Measurements from ENCODE around the gene TMBIM6. TPM values are rescaled to one million over a fixed set of nuclear protein-coding genes. Genes with fewer than 3 reads are reported as not detected.
A peak's percentile ranks its signal among the peaks of the same experiment; 100 is the strongest.

Gene TMBIM6
- total and polyA plus RNA-seq, 9 of the 15 experiments (the other 6 are each of a cell fraction or from before 2014, with no cell fraction given): 147 to 1,288 (median 352) TPM

DNA sequence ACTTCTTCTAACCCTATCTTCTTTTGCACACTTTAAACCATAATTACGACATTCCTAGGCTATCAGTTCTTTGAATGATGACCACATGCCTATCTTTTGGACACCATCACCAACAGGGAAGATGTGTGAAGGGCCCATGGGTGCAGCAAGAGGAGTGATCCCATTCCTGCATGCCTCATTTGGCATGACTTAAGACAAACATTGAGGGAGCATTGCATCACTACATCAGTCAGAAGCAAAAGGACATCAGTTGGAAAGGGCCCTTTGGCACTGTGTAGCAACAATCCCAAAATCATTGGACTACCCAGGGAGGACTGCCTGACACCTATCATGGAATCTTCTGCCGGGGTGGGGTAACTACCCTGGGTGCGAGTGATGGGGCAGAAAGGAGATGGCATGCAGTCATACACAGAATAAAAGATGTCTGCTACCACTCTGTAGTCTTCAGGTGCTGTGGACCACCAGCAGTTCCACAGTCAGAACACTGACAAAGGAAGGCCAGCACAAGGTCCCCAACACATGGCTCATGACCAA is 10.7 kb upstream of the TMBIM6 start (continued):
- peak; percentile 62; the same call in 1 of the 2 replicates for TF ChIP-seq ZEB2 (IDR thresholded peaks at IDR 0.05)
- TF ChIP-seq DMBX1 (CRISPR knock-in tag; IDR thresholded peaks at IDR 0.05; ENCODE audit: borderline replicate concordance): peak; percentile 61; the same call in 1 of the 2 replicates
- no peak for TF ChIP-seq COPS2 (conservative IDR thresholded peaks at IDR 0.05)
- TF ChIP-seq SIN3B (IDR thresholded peaks at IDR 0.05; ENCODE audit: low read depth): no peak
- no peak for TF ChIP-seq E4F1 (CRISPR knock-in tag; IDR thresholded peaks at IDR 0.05; ENCODE audit: borderline replicate concordance)
- TF ChIP-seq, protein P1, sequence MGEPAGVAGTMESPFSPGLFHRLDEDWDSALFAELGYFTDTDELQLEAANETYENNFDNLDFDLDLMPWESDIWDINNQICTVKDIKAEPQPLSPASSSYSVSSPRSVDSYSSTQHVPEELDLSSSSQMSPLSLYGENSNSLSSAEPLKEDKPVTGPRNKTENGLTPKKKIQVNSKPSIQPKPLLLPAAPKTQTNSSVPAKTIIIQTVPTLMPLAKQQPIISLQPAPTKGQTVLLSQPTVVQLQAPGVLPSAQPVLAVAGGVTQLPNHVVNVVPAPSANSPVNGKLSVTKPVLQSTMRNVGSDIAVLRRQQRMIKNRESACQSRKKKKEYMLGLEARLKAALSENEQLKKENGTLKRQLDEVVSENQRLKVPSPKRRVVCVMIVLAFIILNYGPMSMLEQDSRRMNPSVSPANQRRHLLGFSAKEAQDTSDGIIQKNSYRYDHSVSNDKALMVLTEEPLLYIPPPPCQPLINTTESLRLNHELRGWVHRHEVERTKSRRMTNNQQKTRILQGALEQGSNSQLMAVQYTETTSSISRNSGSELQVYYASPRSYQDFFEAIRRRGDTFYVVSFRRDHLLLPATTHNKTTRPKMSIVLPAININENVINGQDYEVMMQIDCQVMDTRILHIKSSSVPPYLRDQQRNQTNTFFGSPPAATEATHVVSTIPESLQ (CRISPR knock-in tag; IDR thresholded peaks at IDR 0.05): no peak
- TF ChIP-seq STAT5B (CRISPR knock-in tag; IDR thresholded peaks at IDR 0.05): no peak
- no peak for TF ChIP-seq HEY1 (CRISPR knock-in tag; IDR thresholded peaks at IDR 0.05; ENCODE audit: borderline replicate concordance)
- no peak for TF ChIP-seq SP2 (IDR thresholded peaks at IDR 0.05; ENCODE audit: extremely low read depth, low read depth, low read length, poor library complexity, severe bottlenecking)
- no peak for TF ChIP-seq GATAD2A (IDR thresholded peaks at IDR 0.05)
- no peak for TF ChIP-seq TAF1 (IDR thresholded peaks at IDR 0.05; ENCODE audit: control insufficient read depth, extremely low read depth, insufficient read depth, low read length, severe bottlenecking)
- TF ChIP-seq SP1 (CRISPR knock-in tag; IDR thresholded peaks at IDR 0.05): peak; percentile 35; the same call in 1 of the 2 replicates
- TF ChIP-seq, protein P2, sequence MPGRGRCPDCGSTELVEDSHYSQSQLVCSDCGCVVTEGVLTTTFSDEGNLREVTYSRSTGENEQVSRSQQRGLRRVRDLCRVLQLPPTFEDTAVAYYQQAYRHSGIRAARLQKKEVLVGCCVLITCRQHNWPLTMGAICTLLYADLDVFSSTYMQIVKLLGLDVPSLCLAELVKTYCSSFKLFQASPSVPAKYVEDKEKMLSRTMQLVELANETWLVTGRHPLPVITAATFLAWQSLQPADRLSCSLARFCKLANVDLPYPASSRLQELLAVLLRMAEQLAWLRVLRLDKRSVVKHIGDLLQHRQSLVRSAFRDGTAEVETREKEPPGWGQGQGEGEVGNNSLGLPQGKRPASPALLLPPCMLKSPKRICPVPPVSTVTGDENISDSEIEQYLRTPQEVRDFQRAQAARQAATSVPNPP (IDR thresholded peaks at IDR 0.05; ENCODE audit: borderline replicate concordance, insufficient read depth, insufficient read length): no peak
- TF ChIP-seq, protein P3, sequence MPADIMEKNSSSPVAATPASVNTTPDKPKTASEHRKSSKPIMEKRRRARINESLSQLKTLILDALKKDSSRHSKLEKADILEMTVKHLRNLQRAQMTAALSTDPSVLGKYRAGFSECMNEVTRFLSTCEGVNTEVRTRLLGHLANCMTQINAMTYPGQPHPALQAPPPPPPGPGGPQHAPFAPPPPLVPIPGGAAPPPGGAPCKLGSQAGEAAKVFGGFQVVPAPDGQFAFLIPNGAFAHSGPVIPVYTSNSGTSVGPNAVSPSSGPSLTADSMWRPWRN (IDR thresholded peaks at IDR 0.05; ENCODE audit: low read depth): peak; percentile 21; the same call in 1 of the 2 replicates
- TF ChIP-seq XRCC3 (IDR thresholded peaks at IDR 0.05): no peak
- no peak for TF ChIP-seq POLR3G (IDR thresholded peaks at IDR 0.05; ENCODE audit: extremely low read depth, insufficient read length, insufficient replicate concordance)
- TF ChIP-seq RBM39 (optimal IDR thresholded peaks at IDR 0.05; ENCODE audit: low read depth, low read length): no peak
- TF ChIP-seq, protein P4, sequence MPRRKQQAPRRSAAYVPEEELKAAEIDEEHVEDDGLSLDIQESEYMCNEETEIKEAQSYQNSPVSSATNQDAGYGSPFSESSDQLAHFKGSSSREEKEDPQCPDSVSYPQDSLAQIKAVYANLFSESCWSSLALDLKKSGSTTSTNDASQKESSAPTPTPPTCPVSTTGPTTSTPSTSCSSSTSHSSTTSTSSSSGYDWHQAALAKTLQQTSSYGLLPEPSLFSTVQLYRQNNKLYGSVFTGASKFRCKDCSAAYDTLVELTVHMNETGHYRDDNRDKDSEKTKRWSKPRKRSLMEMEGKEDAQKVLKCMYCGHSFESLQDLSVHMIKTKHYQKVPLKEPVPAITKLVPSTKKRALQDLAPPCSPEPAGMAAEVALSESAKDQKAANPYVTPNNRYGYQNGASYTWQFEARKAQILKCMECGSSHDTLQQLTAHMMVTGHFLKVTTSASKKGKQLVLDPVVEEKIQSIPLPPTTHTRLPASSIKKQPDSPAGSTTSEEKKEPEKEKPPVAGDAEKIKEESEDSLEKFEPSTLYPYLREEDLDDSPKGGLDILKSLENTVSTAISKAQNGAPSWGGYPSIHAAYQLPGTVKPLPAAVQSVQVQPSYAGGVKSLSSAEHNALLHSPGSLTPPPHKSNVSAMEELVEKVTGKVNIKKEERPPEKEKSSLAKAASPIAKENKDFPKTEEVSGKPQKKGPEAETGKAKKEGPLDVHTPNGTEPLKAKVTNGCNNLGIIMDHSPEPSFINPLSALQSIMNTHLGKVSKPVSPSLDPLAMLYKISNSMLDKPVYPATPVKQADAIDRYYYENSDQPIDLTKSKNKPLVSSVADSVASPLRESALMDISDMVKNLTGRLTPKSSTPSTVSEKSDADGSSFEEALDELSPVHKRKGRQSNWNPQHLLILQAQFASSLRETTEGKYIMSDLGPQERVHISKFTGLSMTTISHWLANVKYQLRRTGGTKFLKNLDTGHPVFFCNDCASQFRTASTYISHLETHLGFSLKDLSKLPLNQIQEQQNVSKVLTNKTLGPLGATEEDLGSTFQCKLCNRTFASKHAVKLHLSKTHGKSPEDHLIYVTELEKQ (CRISPR knock-in tag; IDR thresholded peaks at IDR 0.05): no peak

All from K562 (cell line).